Breast epithelium (tissue), 4 donors: ENCODE measurements around the gene BUB3. TPM values are rescaled to one million over a fixed set of nuclear protein-coding genes. Genes with fewer than 3 reads are reported as not detected.

Source experiments
- DNase-seq, 2 donors: peaks; one replicate each; pipeline ENCODE4 v3.0.0-alpha.2; 2019; ENCODE audit warnings: low spot score in 2 of 2
- H3K27ac ChIP-seq, 2 donors: fragments of 200-600 bp; sonication (generic) in 1 of 2; one replicate each; pipeline ENCODE4 v1.5.1; 2016 to 2019; ENCODE audit warnings: mild to moderate bottlenecking in 1 of 2
- H3K27me3 ChIP-seq, 2 donors: fragments of 200-600 bp; sonication (generic) in 1 of 2; one replicate each; pipeline versions ENCODE4 v1.5.1 to v1.6.0; 2017 to 2019; ENCODE audit warnings: control low read depth in 1 of 2, mild to moderate bottlenecking in 1 of 2
- H3K36me3 ChIP-seq: fragments of 200-600 bp; one replicate; pipeline ENCODE4 v1.5.1; 2019
- H3K4me1 ChIP-seq, 2 donors: fragments of 200-600 bp; sonication (generic); one replicate each; pipeline ENCODE4 v1.5.1; 2016 to 2019; ENCODE audit warnings: control low read depth in 1 of 2
- H3K4me3 ChIP-seq, 3 donors: fragments of 200-600 bp; sonication (generic); 1 replicate in 2 of 3; 2 replicates in 1 of 3; pipeline ENCODE4 v1.5.1; 2016 to 2019; ENCODE audit warnings: mild to moderate bottlenecking in 3 of 3, moderate library complexity in 2 of 3
- H3K9me3 ChIP-seq, 2 donors: fragments of 200-600 bp; sonication (generic) in 1 of 2; one replicate each; pipeline ENCODE4 v1.5.1; 2016 to 2019; ENCODE audit warnings: control low read depth in 1 of 2
- CTCF ChIP-seq, 3 donors: fragments of 450-650 bp; IDR thresholded peaks; one replicate each; pipeline ENCODE4 v1.5.1; 2016 to 2017; ENCODE audit warnings: antibody characterized with exemption in 3 of 3, mild to moderate bottlenecking in 3 of 3, moderate library complexity in 3 of 3
- POLR2A ChIP-seq: fragments of 450-650 bp; IDR thresholded peaks from one replicate; pipeline ENCODE4 v1.6.1; 2016; ENCODE audit warnings: antibody characterized with exemption, mild to moderate bottlenecking, moderate library complexity
- POLR2AphosphoS5 ChIP-seq, 3 donors: sonication (generic); formaldehyde crosslinking; IDR thresholded peaks; one replicate each; pipeline ENCODE4 v1.6.1; 2017; ENCODE audit warnings: antibody characterized with exemption in 3 of 3
- intact Hi-C: fragments of 100-400 bp; cut with DNase I; formaldehyde crosslinking; loops from one replicate; pipeline ENCODE4 v1.15.1; 2023; ENCODE audit warnings: low total_unique reads
- total RNA-seq, 3 donors: library from RNA; depleted of rRNA; stranded (reverse); fragments of >200 nt; gene quantifications; one replicate each; pipeline ENCODE4 v1.1.0, GENCODE V29; 2016

The BUB3 gene
- total RNA-seq: 100 to 1,000 TPM in 1 of 3 donors, 10 to 100 TPM in 2; 96.4 to 100 (median 98.1) TPM

- intact Hi-C loops: no loop called here
- TF ChIP-seq POLR2AphosphoS5 (IDR thresholded peaks at IDR 0.05) (peak; percentile 50 to 90 (median 87)), CTCF (IDR thresholded peaks at IDR 0.05) (no peak), POLR2A (peak; percentile 77)
- Histone ChIP-seq H3K4me3 (peak within 1 kb of the TSS; percentile 74 to 98 (median 86)), H3K9me3 (no peaks in the 10 kb centered on the region), H3K36me3 (no peaks in the 10 kb centered on the region), H3K27ac (peak within 1 kb of the TSS; percentile 83 to 89), H3K4me1 (peaks cover 0 to 22% of the 10 kb centered on the region in 2 donors), H3K27me3 (peaks cover 2 to 43% of the 10 kb centered on the region in 2 donors)
- peak; percentile 97 to 98 for DNase-seq
Observed at GRCh38 chr10:123154092-123154710, at the start of gene BUB3. BUB3 (plus strand) TSS chr10:123154402; CDS start chr10:123154918, 516 bp downstream.

DNA sequence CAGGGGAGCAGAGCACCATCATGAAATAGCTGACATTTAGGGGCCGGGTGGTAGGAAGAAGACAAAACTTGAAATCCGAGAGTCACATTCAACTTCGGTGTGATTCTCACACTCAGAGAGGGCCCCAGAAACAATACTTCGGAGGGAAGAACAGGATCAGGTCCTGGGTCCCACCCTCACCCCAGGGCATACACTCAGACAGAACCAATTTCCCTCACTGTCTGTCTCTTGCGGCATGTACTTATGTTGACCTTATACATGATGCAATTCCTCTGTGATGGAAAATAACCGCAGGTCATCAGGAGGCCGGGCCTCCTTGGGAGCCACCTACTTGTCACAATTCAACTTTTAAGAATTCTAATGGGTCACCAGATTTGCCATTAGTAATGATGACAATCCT is 44.7 kb upstream of the BUB3 start:
- Histone ChIP-seq H3K36me3 (no peaks in the 10 kb centered on the region), H3K9me3 (no peaks in the 10 kb centered on the region), H3K4me1 (no peaks in the 10 kb centered on the region), H3K27me3 (peaks cover 0 to 10% of the 10 kb centered on the region in 2 donors), H3K27ac (no peak overlapping the region), H3K4me3 (no peak overlapping the region)
- DNase-seq: no peak
- intact Hi-C loops: no loop called here
- no peak for TF ChIP-seq POLR2AphosphoS5 (IDR thresholded peaks at IDR 0.05)
- no peak for TF ChIP-seq CTCF (IDR thresholded peaks at IDR 0.05)
- TF ChIP-seq POLR2A: no peak

DNA sequence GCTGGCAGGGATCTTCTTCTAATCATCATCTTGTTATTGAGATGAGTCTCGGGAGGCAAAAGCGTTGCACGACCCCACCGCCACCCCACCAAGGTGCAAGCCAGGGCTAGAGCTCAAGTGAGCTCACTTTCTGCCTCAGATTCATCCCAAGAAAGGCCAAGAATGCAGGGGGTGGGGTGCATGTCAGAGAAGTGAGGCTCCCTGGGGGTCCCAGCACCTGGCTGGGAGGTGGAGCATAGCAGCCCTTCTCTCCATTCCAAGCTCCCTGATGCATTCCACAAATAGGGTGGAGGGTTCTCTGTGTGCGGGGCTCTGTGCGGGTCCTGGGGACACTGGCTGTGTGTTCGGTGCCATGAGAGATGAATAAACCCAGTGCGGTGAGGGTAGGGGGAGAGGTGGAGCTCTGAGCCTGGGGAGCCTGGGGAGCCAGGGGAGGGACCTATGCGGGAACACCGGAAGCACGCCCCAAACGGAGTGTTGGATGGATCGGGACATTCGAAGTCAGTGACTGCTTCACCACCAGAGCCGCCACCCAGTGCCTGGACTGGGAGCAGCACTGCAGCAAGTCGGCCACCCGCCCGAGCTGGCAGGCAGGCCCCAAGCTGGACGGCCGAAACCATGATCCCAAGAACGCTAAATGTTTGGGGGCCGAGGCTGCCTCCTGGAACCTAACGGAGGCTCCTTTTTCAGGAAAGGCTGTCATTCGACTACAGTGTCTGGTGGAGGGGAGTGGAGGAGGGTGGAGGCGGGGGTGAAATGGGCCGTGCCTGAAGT is 36.4 kb upstream of the BUB3 start:
- TF ChIP-seq CTCF (IDR thresholded peaks at IDR 0.05): no peak
- TF ChIP-seq POLR2AphosphoS5 (IDR thresholded peaks at IDR 0.05): no peak
- no peak for TF ChIP-seq POLR2A
- Histone ChIP-seq H3K9me3 (no peaks in the 10 kb centered on the region), H3K36me3 (no peaks in the 10 kb centered on the region), H3K4me1 (no peaks in the 10 kb centered on the region), H3K27ac (no peak overlapping the region), H3K27me3 (peaks cover 3 to 29% of the 10 kb centered on the region in 2 donors), H3K4me3 (no peak overlapping the region)
- intact Hi-C loops: no loop called here
- DNase-seq: no peak

- no peaks in the 10 kb centered on the region for H3K36me3 ChIP-seq
- H3K4me3 ChIP-seq: no peak overlapping the region
- intact Hi-C loops: no loop called here
- H3K27me3 ChIP-seq: peaks cover 3 to 29% of the 10 kb centered on the region in 2 donors
- H3K4me1 ChIP-seq: no peaks in the 10 kb centered on the region
- TF ChIP-seq CTCF (IDR thresholded peaks at IDR 0.05) (no peak), POLR2AphosphoS5 (IDR thresholded peaks at IDR 0.05) (no peak), POLR2A (no peak)
- DNase-seq: no peak
- no peaks in the 10 kb centered on the region for H3K9me3 ChIP-seq
- no peak overlapping the region for H3K27ac ChIP-seq
Observed at GRCh38 chr10:123119081-123119480, 35.1 kb upstream of the BUB3 start.

DNA sequence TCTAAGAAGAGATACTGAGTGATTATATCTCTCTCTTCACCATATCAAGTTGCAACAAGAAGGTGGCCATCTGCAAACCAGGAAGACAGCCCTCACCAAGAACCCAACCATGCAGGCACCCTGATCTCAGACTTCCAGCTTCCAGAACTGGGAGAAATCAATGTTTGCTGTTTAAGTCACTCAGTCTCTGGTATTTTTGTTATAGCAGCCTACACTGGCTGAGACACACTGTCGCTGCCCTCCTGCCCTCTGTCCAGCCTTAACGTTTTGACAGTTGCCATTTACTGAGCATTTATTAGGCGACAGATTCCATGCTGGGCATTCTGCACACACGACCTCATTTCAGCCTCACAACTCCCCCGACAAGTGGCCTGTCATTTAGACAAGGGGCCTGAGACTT is 28.0 kb upstream of the BUB3 start:
- Histone ChIP-seq H3K27me3 (peaks cover 0 to 50% of the 10 kb centered on the region in 2 donors), H3K4me3 (no peak overlapping the region), H3K9me3 (peaks cover 0 to 9% of the 10 kb centered on the region in 2 donors), H3K4me1 (no peaks in the 10 kb centered on the region), H3K36me3 (no peaks in the 10 kb centered on the region), H3K27ac (no peak overlapping the region)
- intact Hi-C loops: no loop called here
- TF ChIP-seq CTCF (IDR thresholded peaks at IDR 0.05) (no peak), POLR2AphosphoS5 (IDR thresholded peaks at IDR 0.05) (no peak), POLR2A (no peak)
- DNase-seq: no peak
